Chondrocyte (in vitro differentiated cells): Measurements from ENCODE around the gene TPRG1. TPM values are rescaled to one million over a fixed set of nuclear protein-coding genes. Genes with fewer than 3 reads are reported as not detected.

Source experiments
- DNase-seq: peaks from one replicate; pipeline ENCODE4 v3.0.0; 2021; ENCODE audit warnings: mixed read lengths, low spot score
- H3K27ac Mint-ChIP-seq: one replicate; pipeline ENCODE4 v1.8.0; 2021; ENCODE audit warnings: mild to moderate bottlenecking, moderate library complexity, mixed read lengths; ENCODE audit not compliant: unreplicated experiment
- H3K27me3 Mint-ChIP-seq: 2 replicates; pipeline ENCODE4 v1.8.0; 2021; ENCODE audit warnings: low read depth, mixed read lengths
- H3K36me3 Mint-ChIP-seq: 2 replicates; pipeline ENCODE4 v1.8.0; 2021; ENCODE audit warnings: low read depth, mixed read lengths
- H3K4me1 Mint-ChIP-seq: 2 replicates; pipeline ENCODE4 v1.8.0; 2021; ENCODE audit warnings: low read depth, mild to moderate bottlenecking, mixed read lengths
- H3K4me3 Mint-ChIP-seq: one replicate; pipeline ENCODE4 v1.8.0; 2021; ENCODE audit warnings: mild to moderate bottlenecking, moderate library complexity, mixed read lengths; ENCODE audit not compliant: unreplicated experiment
- H3K9me3 Mint-ChIP-seq: 2 replicates; pipeline ENCODE4 v1.8.0; 2021; ENCODE audit warnings: low read depth, mixed read lengths
- total RNA-seq: library from RNA; stranded (reverse); gene quantifications from 3 replicates; pipeline ENCODE4 v1.2.1, GENCODE V29; 2021
- TF ChIP-seq, protein P1 (sequence below): fragments of 200-600 bp; sonication (generic); IDR thresholded peaks from 2 replicates; pipeline ENCODE4 v1.5.0; 2021; ENCODE audit warnings: antibody characterized with exemption, mild to moderate bottlenecking, moderate library complexity

TPRG1 gene
- total RNA-seq, 1 donor from 2014 or later, result 1.3 TPM

DNA sequence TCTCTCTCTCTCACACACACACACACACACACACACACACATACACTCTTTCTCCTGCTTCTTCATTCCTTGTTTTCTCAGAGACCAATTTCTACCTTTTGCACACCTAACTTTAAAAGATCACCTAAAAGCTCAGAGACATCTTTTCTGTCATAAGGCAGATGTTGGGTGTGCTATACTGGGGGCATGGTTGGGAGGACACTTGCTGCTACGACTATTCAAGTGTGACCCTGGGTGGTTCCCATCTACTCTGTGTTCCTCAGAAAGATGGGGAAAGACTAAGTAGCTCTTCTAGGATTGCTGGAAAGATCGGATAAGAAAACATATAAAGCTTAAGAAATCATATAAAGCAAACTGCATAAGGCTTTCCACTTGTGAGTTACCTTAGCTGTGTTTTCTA lies 33.2 kb downstream of the TPRG1 start:
- Mint-ChIP-seq H3K27ac (no peak overlapping the region), H3K36me3 (no peaks in the 10 kb centered on the region), H3K4me1 (peaks cover 5% of the 10 kb centered on the region), H3K27me3 (peaks cover 2% of the 10 kb centered on the region), H3K4me3 (no peak overlapping the region), H3K9me3 (no peaks in the 10 kb centered on the region)
- TF ChIP-seq, protein P1, sequence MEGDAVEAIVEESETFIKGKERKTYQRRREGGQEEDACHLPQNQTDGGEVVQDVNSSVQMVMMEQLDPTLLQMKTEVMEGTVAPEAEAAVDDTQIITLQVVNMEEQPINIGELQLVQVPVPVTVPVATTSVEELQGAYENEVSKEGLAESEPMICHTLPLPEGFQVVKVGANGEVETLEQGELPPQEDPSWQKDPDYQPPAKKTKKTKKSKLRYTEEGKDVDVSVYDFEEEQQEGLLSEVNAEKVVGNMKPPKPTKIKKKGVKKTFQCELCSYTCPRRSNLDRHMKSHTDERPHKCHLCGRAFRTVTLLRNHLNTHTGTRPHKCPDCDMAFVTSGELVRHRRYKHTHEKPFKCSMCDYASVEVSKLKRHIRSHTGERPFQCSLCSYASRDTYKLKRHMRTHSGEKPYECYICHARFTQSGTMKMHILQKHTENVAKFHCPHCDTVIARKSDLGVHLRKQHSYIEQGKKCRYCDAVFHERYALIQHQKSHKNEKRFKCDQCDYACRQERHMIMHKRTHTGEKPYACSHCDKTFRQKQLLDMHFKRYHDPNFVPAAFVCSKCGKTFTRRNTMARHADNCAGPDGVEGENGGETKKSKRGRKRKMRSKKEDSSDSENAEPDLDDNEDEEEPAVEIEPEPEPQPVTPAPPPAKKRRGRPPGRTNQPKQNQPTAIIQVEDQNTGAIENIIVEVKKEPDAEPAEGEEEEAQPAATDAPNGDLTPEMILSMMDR, result no peak
- DNase-seq, result no peak

DNA sequence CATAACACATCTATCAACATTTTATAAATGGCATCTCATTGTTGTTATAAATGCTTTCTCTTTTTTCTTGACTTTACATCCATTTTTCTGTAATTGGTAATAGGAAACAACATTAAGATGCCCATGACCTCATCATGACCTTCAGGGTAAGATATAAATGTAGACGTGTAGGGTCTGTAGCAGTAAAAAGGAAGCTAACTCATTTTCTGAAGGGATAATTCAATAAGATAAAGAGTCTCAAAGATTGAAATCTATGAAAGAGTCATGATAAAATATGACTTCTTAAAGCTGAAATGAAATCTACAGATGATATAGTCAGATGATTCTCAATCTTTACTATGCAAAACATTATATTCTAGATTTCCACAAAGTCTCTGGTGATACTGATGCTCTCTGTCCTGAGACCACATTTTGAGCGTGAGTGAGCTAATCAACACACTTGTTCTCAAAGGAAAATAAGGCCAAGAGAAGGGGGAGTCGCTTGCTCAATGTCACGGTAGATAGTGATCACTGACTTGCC lies 38.5 kb downstream of the TPRG1 start:
- Mint-ChIP-seq H3K4me1 (no peaks in the 10 kb centered on the region), H3K27ac (no peak overlapping the region), H3K36me3 (no peaks in the 10 kb centered on the region), H3K27me3 (no peaks in the 10 kb centered on the region), H3K9me3 (no peaks in the 10 kb centered on the region), H3K4me3 (no peak overlapping the region)
- TF ChIP-seq, protein P1, result no peak
- no peak for DNase-seq

DNA sequence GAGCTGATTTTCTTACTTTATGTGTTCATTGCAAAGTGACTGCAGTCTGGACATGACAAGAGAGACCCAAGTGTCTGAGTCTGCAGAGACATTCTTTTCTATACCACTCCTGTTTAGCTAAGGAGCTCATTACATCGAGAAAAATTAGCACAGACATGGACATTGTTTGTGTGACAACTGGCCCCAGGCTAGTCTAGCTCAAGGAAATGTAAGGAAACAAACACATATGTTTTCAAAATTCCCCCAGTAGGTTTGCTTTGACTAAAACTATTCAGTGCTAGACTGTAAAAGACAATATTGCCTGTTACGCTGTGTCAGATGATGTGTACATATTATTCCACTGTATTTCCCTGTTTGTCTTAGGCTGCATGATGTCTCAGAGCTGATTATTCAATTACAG lies 40.9 kb downstream of the TPRG1 start:
- H3K4me1 Mint-ChIP-seq, result no peaks in the 10 kb centered on the region
- no peaks in the 10 kb centered on the region for H3K9me3 Mint-ChIP-seq
- H3K27me3 Mint-ChIP-seq, result no peaks in the 10 kb centered on the region
- no peak for DNase-seq
- no peak overlapping the region for H3K4me3 Mint-ChIP-seq
- H3K36me3 Mint-ChIP-seq, result no peaks in the 10 kb centered on the region
- TF ChIP-seq, protein P1, result no peak
- no peak overlapping the region for H3K27ac Mint-ChIP-seq

DNA sequence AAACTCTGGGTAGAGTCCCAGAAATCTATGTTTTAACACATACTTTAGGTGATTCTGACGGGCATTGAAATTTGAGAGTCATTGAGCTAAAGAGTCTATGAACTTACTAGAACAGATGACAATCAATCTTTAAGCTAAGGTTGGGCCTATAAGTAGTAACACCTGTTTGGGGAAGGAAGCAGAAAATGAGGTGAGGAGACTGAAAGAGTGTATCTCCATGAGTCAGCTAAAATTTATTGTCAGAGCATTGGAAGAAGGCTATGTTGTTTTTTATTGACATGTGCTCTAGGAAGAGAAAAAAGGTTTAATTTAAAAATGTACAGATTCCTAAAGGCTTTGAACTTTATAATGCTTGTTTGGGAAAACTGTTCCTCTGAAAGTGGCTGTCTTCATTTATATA lies 42.9 kb downstream of the TPRG1 start:
- Mint-ChIP-seq H3K4me3 (no peak overlapping the region), H3K27me3 (no peaks in the 10 kb centered on the region), H3K27ac (no peak overlapping the region), H3K9me3 (no peaks in the 10 kb centered on the region), H3K4me1 (no peaks in the 10 kb centered on the region), H3K36me3 (no peaks in the 10 kb centered on the region)
- DNase-seq, result no peak
- TF ChIP-seq, protein P1, result no peak

DNA sequence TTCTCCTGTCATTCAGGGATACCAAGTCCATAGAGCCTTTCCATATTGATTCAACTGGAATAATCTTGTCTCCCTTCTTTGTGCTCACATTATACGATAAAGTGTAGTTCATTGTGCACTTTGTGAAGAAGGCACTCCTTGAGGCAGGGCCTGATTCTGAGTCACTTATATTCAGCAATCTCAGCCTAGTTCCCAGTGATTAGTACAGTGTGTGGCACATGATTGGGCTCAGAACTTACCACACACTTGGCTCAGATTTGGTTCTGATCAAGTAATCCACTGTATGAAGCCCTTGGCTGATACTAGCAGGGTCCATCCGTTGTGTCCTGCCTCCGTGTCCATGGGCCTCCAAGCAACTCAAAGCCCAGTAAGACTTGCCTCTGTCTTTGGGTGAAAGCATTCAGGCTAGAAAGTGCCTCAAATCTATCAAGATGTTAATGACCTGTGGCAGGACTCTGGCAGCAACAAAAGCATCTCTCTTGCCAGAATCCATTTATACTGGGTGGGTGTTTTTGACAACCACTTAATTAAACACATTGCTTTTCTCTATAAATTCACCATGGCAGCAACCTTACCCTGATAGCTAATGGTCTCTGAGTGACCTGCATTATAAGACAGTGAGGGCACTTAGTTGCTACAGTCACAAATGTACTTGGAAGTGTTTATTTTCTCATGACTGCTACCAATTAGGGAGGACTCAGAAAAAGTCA lies 51.3 kb downstream of the TPRG1 start:
- Mint-ChIP-seq H3K27me3 (no peaks in the 10 kb centered on the region), H3K4me3 (no peak overlapping the region), H3K4me1 (no peaks in the 10 kb centered on the region), H3K36me3 (no peaks in the 10 kb centered on the region), H3K27ac (no peak overlapping the region), H3K9me3 (no peaks in the 10 kb centered on the region)
- no peak for DNase-seq
- TF ChIP-seq, protein P1, result no peak
